Measurements from ENCODE around the gene TASP1.

Gene TASP1

GRCh38 chr20:13355941-13356486 is 282.7 kb downstream of the TASP1 start:
- no peak for DNase-seq (ENCODE audit: low read depth in 3 of 3, low spot score in 1 of 3)

DNA sequence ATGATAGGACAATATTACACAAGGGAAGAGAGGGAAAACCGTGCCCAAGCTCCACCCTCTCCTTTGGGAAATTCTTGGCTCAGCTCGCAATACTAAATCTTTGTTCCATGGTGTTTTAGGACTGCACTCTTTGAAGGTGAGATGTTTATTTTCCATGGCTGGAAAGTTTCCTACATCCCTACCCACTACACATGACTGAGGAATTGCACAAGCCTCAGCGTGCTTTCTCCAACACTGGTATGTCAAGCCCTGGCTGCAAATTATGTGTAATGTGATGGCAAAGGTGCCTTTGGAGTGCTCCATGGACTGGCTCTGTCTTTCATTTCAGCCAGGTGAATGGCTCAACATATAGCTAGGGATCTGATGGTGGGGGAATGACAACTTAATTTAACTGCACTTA is 283.3 kb downstream of the TASP1 start:
- DNase-seq (ENCODE audit: low read depth in 3 of 3, low spot score in 1 of 3), result no peak

GRCh38 chr20:13353261-13353945 is 285.3 kb downstream of the TASP1 start:
- no peak for DNase-seq (ENCODE audit: low read depth in 3 of 3, low spot score in 1 of 3)

DNA sequence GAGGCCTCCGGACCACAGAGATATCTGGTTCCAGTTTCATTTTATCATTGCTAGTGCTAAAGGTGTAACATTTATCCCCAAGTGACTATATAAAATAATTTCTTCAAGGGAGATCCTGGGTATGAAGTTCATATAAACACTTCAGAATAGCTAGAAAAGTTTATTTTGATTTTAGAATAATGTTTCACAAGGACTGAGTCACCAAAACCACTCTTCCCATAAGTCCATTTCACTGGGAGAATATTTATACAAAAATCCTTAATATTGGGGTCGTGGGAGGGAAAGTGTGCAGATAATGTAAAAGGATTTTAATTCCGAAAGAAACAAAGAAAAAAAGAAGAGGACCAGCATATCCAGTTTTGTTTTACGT is 289.5 kb downstream of the TASP1 start:
- no peak for DNase-seq (ENCODE audit: low read depth in 3 of 3, low spot score in 1 of 3)

DNA sequence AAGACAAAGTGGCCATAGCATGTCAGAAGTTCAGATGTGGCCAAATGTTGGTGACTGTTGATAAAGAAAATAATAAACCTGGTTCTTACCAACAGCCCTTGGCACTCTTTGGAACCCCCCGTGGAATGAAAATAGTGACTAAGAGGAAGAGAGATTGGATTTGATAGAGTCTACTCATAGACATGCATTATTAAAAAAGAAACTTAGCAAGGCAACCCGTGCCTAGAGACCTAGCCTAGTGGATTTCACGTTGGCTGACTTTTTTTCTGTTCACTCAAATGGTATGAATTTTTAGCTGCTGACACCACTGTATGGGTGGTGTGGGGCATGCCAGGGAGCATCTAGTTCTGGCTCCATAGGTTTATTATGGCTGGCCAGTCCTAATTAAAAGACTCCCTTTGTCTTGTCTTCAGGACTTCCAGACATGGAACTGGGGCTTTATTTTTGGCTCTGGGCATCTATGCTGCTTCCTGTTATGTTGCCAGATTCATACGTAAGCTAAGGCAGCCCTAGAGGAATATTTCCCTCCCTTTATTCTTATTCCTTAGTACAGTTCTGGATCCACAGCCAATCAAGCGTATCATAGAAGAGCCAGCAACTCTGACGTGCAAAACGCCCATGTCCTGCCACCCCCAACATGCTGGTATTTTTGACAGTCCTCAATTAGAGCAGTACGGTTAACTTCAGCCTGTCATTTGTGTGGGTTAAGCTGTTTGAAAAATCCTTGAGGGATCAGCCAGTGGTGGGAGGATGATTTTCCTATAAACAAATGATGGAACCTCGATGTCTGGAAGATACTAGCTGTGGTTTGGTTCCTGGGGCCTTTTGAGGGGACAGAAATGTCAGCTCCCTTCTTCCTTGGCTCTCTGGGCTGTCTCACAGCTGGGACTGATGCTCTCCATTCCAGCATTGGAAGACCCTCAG is 290.2 kb downstream of the TASP1 start:
- DNase-seq (ENCODE audit: low read depth in 3 of 3, low spot score in 1 of 3), result no peak

DNA sequence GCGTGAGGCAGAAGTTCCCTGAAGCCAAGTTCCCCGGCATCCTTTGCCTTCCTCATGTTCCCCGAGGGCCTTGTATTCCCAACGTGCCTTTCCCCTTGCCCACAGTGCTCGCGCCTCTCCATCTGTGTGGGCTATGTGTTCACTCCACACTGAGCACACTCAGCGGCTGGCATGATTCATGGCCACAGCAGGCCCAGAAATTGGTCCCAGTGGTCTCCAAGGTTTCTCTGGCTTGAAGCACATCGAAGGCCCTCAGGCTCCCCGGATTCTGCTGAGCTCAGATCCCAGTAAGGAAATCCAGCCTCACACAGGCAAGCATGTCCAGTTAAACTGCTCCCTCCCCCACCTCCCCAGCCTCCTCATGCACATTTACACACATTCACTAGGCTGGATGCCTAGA is 294.1 kb downstream of the TASP1 start:
- DNase-seq (ENCODE audit: low read depth in 3 of 3, low spot score in 1 of 3), result no peak

DNA sequence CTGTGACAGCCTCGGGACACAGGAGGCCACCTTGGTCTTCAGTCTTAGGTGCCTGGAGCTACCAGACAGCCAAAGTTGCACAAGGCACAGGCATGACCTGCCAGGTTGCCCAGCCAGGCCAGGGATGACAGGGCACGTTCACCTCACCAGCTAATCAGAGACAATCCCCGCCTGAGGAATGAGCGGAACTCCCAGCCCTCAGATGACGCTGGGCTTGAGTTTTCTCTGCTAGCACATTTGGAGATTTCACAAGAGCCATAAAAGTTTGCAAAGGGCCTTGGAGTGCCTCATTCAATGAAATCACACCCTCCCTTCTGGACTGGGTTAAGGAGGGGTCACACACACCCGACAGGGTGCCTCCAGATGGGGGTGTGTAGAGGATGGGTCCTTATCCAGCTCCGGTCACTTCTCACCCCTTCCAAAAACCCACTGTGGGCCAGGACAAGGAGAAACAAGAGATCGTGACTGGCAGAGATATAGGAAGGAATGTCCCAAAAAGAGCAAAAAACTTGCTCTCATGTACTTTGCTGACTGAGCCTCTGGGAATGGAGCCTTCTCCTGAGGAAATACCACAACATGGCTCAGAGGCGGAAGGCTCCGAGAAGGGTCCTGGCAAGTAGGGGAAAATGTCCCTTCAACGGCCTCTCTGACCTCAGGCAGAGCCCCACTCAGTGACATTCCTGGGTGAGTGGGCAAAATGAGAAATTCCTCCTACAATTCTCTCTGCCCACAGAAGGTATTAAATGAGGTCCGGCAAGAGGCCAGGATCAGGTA is 296.1 kb downstream of the TASP1 start:
- DNase-seq (ENCODE audit: low read depth in 3 of 3, low spot score in 1 of 3), result no peak

GRCh38 chr20:13341737-13342393 is 296.9 kb downstream of the TASP1 start:
- DNase-seq (ENCODE audit: low read depth in 3 of 3, low spot score in 1 of 3), result no peak

- no peak for DNase-seq (ENCODE audit: low read depth in 3 of 3, low spot score in 1 of 3)
These were observed 298.6 kb downstream of the TASP1 start for GRCh38 chr20:13340088-13340487.
